H4 (cell line): ENCODE results near the gene GLRA1. TPM values are rescaled to one million over a fixed set of nuclear protein-coding genes. Genes with fewer than 3 reads are reported as not detected.

ENCODE experiments used
- DNase-seq: peaks from one replicate; pipeline ENCODE4 v3.0.0-alpha.2; 2015; ENCODE audit warnings: low spot score
- total RNA-seq: library from RNA; depleted of rRNA; stranded (reverse); fragments of >200 nt; shearing (Covaris generic); gene quantifications from 2 replicates; pipeline ENCODE4 v1.2.3, GENCODE V29; 2014; rRNA removed

GLRA1 gene
- total RNA-seq = not detected in 2 replicates

GRCh38 chr5:151924564-151925301 lies at the start of gene GLRA1:
Gene GLRA1, minus strand, starts transcription at chr5:151924851. Its CDS starts 302 bp downstream, at chr5:151924549.
- DNase-seq = peak; percentile 3

DNA sequence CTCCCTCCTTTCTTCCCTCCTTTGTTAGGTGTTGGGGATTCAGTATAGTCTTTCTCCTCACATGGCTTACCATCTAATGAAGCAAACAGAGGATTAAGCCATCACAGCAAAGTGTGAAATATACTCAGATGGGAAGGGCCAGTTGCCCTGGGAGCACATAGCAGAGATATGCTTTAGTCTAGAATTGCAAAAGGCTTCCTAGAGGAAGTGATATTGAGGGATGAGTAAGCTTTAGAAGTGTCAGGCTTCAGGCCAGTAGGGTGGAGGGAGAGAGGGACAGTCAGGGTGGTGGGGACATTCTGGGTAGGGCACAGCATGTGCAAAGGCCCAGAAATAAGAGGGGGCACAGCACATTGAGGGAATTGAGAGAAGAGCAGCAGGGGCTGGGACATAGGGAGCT lies 46.2 kb upstream of the GLRA1 start:
- no peak for DNase-seq

GRCh38 chr5:151967865-151968264 lies 43.2 kb upstream of the GLRA1 start:
- DNase-seq = no peak

DNA sequence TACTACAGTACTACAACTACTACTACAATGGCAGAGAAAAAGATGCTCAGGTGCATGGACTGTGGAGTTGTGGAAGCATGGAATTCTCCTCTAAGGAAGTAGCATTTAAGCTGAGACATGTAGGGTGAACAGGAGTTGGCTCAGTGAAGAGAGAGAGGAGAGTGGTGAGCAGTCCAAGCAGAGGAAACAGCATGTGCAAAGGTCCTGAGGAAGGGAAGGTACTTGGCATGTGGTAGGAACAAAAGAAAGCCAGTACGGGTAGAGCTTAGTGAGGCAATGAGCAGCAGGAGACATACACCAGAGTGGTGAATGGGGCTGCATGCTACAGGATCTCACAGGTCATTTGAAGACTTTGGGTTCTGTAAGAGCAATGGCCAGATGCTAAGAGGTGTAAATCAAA lies 41.4 kb upstream of the GLRA1 start:
- no peak for DNase-seq

DNA sequence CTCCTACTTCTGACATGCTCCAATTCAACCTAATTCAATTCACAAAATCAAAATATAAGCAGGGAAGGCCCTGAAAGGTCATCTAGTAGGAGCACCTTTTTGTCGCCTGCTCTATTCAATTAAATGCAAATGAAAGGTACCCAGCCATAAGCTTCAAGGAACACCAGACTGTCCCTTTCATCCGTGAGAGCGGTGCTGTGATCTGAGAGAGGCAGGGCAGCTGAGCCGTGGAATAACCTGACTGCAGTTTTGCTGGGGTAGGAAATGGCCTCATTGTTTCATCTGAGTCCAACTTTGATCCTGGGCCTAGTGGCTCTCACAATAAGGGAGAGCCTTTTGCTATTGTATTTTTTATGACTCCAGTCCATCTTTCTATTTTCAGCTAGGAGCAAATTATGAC lies 39.8 kb upstream of the GLRA1 start:
- no peak for DNase-seq

DNA sequence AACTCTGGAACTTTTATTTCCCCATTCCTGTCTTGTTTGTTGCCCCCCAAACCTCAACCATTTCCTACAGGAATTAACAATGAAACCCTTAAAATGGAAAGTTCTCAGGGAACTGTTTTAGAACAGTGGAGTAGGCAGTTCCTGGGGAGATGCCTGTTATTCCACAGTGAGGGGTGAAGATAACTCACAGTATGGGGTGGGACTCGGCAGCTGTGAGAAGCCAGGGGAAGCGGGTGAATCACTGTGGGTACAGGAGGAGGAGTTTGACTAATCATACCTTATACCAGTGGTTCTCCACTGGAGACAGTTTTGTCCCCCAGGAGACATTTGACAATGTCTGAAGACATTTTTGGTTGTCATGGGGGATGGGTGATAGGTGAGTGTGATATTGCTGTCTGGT lies 36.9 kb upstream of the GLRA1 start:
- no peak for DNase-seq

- no peak for DNase-seq
Measured at GRCh38 chr5:151958111-151958510, 33.5 kb upstream of the GLRA1 start.

DNA sequence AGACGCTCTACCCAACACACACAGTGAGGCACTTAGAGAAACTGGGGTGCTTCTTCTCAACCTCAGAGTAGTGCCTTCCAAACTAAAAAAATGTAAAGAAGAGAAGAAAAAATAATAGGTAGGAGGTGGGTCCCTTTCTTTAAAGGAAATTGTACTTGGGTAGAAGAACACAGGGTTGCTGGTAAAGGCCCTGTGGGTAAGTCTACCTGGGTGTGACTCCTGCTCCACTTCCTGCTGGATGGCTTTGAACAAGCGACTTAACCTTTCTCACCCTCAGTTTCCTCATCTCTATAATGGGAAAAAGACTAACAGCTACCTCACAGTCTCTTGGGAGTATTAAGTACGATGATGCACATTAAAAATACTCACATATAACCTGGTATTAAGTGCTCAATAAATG lies 32.1 kb upstream of the GLRA1 start:
- DNase-seq = no peak

- DNase-seq = no peak
Measured at GRCh38 chr5:151954255-151954654, 29.6 kb upstream of the GLRA1 start.

- DNase-seq = no peak
Measured at GRCh38 chr5:151953833-151954232, 29.2 kb upstream of the GLRA1 start.

DNA sequence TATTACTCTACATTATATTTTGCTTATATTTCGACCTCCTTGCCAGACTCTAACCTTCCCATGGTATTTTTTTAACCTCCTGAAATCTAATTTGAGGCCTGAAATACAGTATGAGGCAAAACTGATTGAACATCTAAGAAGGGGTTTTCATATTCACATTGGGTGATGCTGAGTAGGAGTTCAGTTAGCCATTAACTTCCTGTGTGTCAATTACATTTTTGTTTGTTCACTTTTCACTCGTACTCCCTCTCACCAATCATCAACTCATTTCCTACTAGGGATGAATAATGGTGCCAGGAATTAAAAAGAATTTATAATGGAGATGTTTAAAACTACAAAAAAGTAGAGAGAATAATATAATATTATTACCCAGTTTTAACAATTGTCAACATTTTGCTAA lies 27.6 kb upstream of the GLRA1 start:
- no peak for DNase-seq

DNA sequence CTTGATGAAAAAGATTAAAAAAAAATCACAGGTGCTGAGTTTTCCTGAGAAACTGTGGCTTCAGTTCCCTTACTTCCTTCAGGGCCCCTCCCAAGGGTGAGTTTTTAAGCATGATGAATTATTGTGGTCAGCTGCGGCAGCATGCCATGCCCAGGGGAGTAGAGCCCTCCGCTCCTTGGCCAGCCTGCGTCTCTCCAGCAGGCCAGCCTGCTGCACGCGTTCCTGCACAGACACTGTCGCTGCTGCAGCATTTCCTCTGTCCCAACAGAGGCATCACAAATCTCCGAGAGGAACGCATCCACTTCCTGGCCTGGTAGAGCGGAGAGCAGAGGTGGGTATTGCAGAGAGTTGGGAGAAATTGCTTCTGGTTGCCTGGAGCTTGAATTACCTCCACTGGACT lies 26.1 kb upstream of the GLRA1 start:
- DNase-seq = no peak

DNA sequence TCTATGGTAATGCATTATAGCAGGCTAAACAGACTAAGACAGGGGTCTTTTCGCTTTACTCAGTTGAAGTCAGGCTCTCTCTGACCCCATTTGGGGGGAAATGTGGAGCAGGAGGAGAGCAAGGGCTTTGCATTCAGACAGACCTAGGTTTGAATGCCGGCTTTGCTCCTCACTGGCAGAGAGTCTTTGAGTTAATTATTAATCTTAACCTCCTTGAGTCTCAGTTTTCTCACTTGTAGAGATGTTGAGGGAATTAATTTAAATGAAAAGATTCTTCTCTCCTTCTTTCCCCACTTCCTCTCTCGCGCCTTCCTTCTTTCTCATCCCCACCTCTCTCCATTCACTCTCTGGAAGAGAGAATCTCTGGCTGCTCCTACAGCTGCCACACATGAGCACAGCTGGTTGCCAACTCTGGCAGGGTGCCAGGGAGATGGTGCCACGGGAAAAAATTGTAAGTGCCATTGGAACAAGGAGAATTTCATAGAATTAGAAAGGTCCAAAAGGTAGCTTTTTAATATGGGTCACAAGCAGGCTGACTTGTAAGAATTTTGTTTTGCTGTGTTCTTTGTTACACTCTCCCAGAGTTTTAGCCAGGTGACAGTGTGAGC lies 25.2 kb upstream of the GLRA1 start:
- no peak for DNase-seq

- no peak for DNase-seq
Measured at GRCh38 chr5:151949113-151949512, 24.5 kb upstream of the GLRA1 start.

- no peak for DNase-seq
Measured at GRCh38 chr5:151947931-151948608, 23.4 kb upstream of the GLRA1 start.

DNA sequence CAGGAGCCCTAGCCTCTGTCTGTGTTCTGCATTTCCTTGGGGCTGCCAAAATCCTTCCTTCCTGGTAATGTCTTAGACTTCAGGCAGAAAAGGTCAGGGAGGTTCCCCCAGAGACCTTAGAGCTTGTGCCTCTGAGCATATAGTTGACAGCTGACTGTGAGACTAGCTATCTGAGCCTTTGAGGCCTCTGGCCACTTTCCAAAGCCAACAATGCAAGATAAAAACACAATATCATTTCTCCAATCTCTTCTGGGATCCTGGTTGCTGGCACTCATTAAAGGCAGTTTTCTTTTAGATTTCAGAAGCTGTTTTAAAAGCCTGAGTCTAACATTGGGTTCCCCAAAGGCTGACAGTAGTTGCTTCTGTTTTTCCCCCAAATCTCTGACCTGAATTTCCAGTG lies 13.2 kb upstream of the GLRA1 start:
- DNase-seq = no peak

GRCh38 chr5:151935135-151935695 lies 10.6 kb upstream of the GLRA1 start:
- DNase-seq = no peak

GRCh38 chr5:151931260-151931659 lies 6.6 kb upstream of the GLRA1 start:
- DNase-seq = no peak

GRCh38 chr5:151926188-151926587 lies 1.5 kb upstream of the GLRA1 start:
- no peak for DNase-seq

GRCh38 chr5:151925340-151925739 lies 689 bp upstream of the GLRA1 start:
- no peak for DNase-seq

- DNase-seq = no peak
Measured at GRCh38 chr5:151923866-151924476, 680 bp downstream of the GLRA1 start.

- DNase-seq = no peak
Measured at GRCh38 chr5:151921916-151922315, 2.7 kb downstream of the GLRA1 start.
